Measurements from ENCODE around the gene RGS5.

- TF ChIP-seq, protein P1, sequence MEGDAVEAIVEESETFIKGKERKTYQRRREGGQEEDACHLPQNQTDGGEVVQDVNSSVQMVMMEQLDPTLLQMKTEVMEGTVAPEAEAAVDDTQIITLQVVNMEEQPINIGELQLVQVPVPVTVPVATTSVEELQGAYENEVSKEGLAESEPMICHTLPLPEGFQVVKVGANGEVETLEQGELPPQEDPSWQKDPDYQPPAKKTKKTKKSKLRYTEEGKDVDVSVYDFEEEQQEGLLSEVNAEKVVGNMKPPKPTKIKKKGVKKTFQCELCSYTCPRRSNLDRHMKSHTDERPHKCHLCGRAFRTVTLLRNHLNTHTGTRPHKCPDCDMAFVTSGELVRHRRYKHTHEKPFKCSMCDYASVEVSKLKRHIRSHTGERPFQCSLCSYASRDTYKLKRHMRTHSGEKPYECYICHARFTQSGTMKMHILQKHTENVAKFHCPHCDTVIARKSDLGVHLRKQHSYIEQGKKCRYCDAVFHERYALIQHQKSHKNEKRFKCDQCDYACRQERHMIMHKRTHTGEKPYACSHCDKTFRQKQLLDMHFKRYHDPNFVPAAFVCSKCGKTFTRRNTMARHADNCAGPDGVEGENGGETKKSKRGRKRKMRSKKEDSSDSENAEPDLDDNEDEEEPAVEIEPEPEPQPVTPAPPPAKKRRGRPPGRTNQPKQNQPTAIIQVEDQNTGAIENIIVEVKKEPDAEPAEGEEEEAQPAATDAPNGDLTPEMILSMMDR (IDR thresholded peaks at IDR 0.05; ENCODE audit: insufficient read depth, low read length) = no peak
- no peak for TF ChIP-seq REST (IDR thresholded peaks at IDR 0.05; ENCODE audit: insufficient replicate concordance, low read depth)
- TF ChIP-seq SPI1 (IDR thresholded peaks at IDR 0.05; ENCODE audit: borderline replicate concordance, low read depth) = no peak
- TF ChIP-seq POLR2AphosphoS5 (IDR thresholded peaks at IDR 0.05; ENCODE audit: low read depth) = no peak
These were observed 72.4 kb downstream of the RGS5 start for GRCh38 chr1:163130225-163130856.

Data from HL-60 (cell line).